Measurements from ENCODE around the gene ELOVL6.

The ELOVL6 gene

GRCh38 chr4:110020646-110021443 lies 177.6 kb downstream of the ELOVL6 start:
- in situ Hi-C loops (cut with HindIII; ENCODE audit: low sequenced_read_pairs), result no loop called here
- no peak for TF ChIP-seq CTCF (IDR thresholded peaks at IDR 0.05; ENCODE audit: low read depth, low read length)
- H3K4me3 ChIP-seq (ENCODE audit: low read depth, low read length), result no peak overlapping the region
- no peak for DNase-seq (ENCODE audit: low read depth, low spot score)

- peak; percentile 15 for DNase-seq (ENCODE audit: low read depth, low spot score)
- TF ChIP-seq CTCF (IDR thresholded peaks at IDR 0.05; ENCODE audit: low read depth, low read length), result no peak
- in situ Hi-C loops (cut with HindIII; ENCODE audit: low sequenced_read_pairs), result no loop called here
- no peak overlapping the region for H3K4me3 ChIP-seq (ENCODE audit: low read depth, low read length)
Measured at GRCh38 chr4:110020139-110020538, 178.3 kb downstream of the ELOVL6 start.

- no peak for DNase-seq (ENCODE audit: low read depth, low spot score)
- no peak overlapping the region for H3K4me3 ChIP-seq (ENCODE audit: low read depth, low read length)
- in situ Hi-C loops (cut with HindIII; ENCODE audit: low sequenced_read_pairs), result no loop called here
- TF ChIP-seq CTCF (IDR thresholded peaks at IDR 0.05; ENCODE audit: low read depth, low read length), result no peak
Measured at GRCh38 chr4:110019153-110019552, 179.3 kb downstream of the ELOVL6 start.

- no peak for TF ChIP-seq CTCF (IDR thresholded peaks at IDR 0.05; ENCODE audit: low read depth, low read length)
- no peak overlapping the region for H3K4me3 ChIP-seq (ENCODE audit: low read depth, low read length)
- no peak for DNase-seq (ENCODE audit: low read depth, low spot score)
- in situ Hi-C loops (cut with HindIII; ENCODE audit: low sequenced_read_pairs), result no loop called here
Measured at GRCh38 chr4:110014233-110014632, 184.2 kb downstream of the ELOVL6 start.

GRCh38 chr4:110012917-110013316 lies 185.5 kb downstream of the ELOVL6 start:
- DNase-seq (ENCODE audit: low read depth, low spot score), result no peak
- in situ Hi-C loops (cut with HindIII; ENCODE audit: low sequenced_read_pairs), result no loop called here
- no peak for TF ChIP-seq CTCF (IDR thresholded peaks at IDR 0.05; ENCODE audit: low read depth, low read length)
- no peak overlapping the region for H3K4me3 ChIP-seq (ENCODE audit: low read depth, low read length)

GRCh38 chr4:110010797-110011196 lies 187.6 kb downstream of the ELOVL6 start:
- no peak overlapping the region for H3K4me3 ChIP-seq (ENCODE audit: low read depth, low read length)
- in situ Hi-C loops (cut with HindIII; ENCODE audit: low sequenced_read_pairs), result no loop called here
- no peak for DNase-seq (ENCODE audit: low read depth, low spot score)
- no peak for TF ChIP-seq CTCF (IDR thresholded peaks at IDR 0.05; ENCODE audit: low read depth, low read length)
